A673 (cell line): ENCODE results near the gene AP1S3.

ENCODE experiments used
- EZH2 ChIP-seq: fragments of 200-600 bp; sonication (generic); IDR thresholded peaks from 2 replicates; pipeline ENCODE4 v1.6.1; 2017; ENCODE audit warnings: borderline replicate concordance, low read depth, mild to moderate bottlenecking, mixed read lengths, antibody characterized with exemption, low read length; ENCODE audit not compliant: poor library complexity, severe bottlenecking
- TF ChIP-seq, protein P1 (sequence below): fragments of 300-800, 200-600 bp; sonication (generic); conservative IDR thresholded peaks from 2 replicates; pipeline ENCODE4 v1.5.1; 2017; ENCODE audit warnings: low read depth, mild to moderate bottlenecking, antibody characterized with exemption, low read length, moderate library complexity, mixed read lengths

DNA sequence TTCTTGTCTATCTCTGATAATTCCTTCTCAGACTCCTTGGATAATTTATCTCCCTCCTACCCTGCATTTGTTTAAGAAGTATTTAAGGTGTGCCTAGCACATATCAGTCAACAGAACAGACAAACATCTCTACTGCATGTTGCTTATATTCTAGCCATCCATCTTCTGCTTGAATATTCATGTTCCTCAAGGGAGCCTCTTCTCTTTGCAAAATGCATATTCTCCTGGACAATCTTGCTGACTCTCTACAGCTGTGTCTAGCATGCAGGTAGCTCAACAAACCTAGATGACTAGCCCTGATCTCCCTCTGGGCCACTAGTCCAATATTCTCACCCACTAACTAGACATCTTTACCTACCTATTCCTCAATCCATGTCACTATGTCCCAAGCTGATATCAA is 70.0 kb downstream of the AP1S3 start:
- TF ChIP-seq, protein P1, sequence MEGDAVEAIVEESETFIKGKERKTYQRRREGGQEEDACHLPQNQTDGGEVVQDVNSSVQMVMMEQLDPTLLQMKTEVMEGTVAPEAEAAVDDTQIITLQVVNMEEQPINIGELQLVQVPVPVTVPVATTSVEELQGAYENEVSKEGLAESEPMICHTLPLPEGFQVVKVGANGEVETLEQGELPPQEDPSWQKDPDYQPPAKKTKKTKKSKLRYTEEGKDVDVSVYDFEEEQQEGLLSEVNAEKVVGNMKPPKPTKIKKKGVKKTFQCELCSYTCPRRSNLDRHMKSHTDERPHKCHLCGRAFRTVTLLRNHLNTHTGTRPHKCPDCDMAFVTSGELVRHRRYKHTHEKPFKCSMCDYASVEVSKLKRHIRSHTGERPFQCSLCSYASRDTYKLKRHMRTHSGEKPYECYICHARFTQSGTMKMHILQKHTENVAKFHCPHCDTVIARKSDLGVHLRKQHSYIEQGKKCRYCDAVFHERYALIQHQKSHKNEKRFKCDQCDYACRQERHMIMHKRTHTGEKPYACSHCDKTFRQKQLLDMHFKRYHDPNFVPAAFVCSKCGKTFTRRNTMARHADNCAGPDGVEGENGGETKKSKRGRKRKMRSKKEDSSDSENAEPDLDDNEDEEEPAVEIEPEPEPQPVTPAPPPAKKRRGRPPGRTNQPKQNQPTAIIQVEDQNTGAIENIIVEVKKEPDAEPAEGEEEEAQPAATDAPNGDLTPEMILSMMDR, result no peak
- no peak for TF ChIP-seq EZH2
